Neuronal stem cell (in vitro differentiated cells): ENCODE results near the gene YBX3.

Experiments used
- DNase-seq: peaks from one replicate; pipeline ENCODE4 v3.0.0-alpha.2; 2013; ENCODE audit warnings: low spot score
- H2AFZ ChIP-seq: one replicate; pipeline ENCODE4 v1.6.1; 2013; ENCODE audit warnings: mild to moderate bottlenecking, low read length, inconsistent platforms
- H2AK5ac ChIP-seq: 2 replicates; pipeline ENCODE4 v1.6.1; 2013; ENCODE audit warnings: low read depth, mild to moderate bottlenecking, inconsistent platforms, low read length, moderate library complexity, mixed read lengths
- H2BK120ac ChIP-seq: 2 replicates; pipeline ENCODE4 v1.6.1; 2013; ENCODE audit warnings: low read depth, mild to moderate bottlenecking, inconsistent platforms, low read length, moderate library complexity, mixed read lengths
- H2BK12ac ChIP-seq: one replicate; pipeline ENCODE4 v1.6.1; 2013; ENCODE audit warnings: low read length, inconsistent platforms
- H2BK15ac ChIP-seq: 2 replicates; pipeline ENCODE4 v1.6.1; 2013; ENCODE audit warnings: mild to moderate bottlenecking, low read length, inconsistent platforms, mixed read lengths
- H2BK5ac ChIP-seq: one replicate; pipeline ENCODE4 v1.6.1; 2013; ENCODE audit warnings: inconsistent platforms, mild to moderate bottlenecking, low read length, moderate library complexity
- H3K14ac ChIP-seq: one replicate; pipeline ENCODE4 v1.6.1; 2013; ENCODE audit warnings: low read length, inconsistent platforms
- H3K18ac ChIP-seq: 2 replicates; pipeline ENCODE4 v1.6.1; 2013; ENCODE audit warnings: low read length, inconsistent platforms
- H3K23ac ChIP-seq: 2 replicates; pipeline ENCODE4 v1.6.1; 2013; ENCODE audit warnings: low read depth, mild to moderate bottlenecking, mixed read lengths, low read length, inconsistent platforms; ENCODE audit not compliant: poor library complexity
- H3K27ac ChIP-seq: replicated peaks from 3 replicates; pipeline ENCODE4 v1.5.1; 2013; ENCODE audit warnings: low read length, inconsistent platforms
- H3K27me3 ChIP-seq, 3 experiments: 2 replicates each; pipeline ENCODE4 v1.6.1; 2013; ENCODE audit warnings: low read length in 3 of 3, mild to moderate bottlenecking in 2 of 3, inconsistent platforms in 1 of 3, low read depth in 1 of 3, mixed read lengths in 1 of 3, moderate library complexity in 1 of 3; ENCODE audit not compliant: control insufficient read depth in 3 of 3, insufficient read depth in 3 of 3
- H3K36me3 ChIP-seq, 2 donors: replicated peaks in 1 of 2; 2 replicates each; pipeline ENCODE4 v1.6.1; 2013; ENCODE audit warnings: low read length in 2 of 2; ENCODE audit not compliant: control insufficient read depth in 2 of 2, insufficient read depth in 2 of 2
- H3K4ac ChIP-seq: 2 replicates; pipeline ENCODE4 v1.6.1; 2013; ENCODE audit warnings: inconsistent platforms, mild to moderate bottlenecking, low read length, moderate library complexity
- H3K4me1 ChIP-seq, 2 donors: 1 replicate in 1 of 2; 2 replicates in 1 of 2; pipeline ENCODE4 v1.6.1; 2013; ENCODE audit warnings: low read length in 2 of 2, low read depth in 1 of 2; ENCODE audit not compliant: control insufficient read depth in 2 of 2, insufficient read depth in 1 of 2
- H3K4me2 ChIP-seq: one replicate; pipeline ENCODE4 v1.6.1; 2013; ENCODE audit warnings: mild to moderate bottlenecking, low read length, inconsistent platforms; ENCODE audit not compliant: insufficient read depth, poor library complexity, severe bottlenecking
- H3K4me3 ChIP-seq, 2 donors: 2 replicates each; pipeline ENCODE4 v1.5.1; 2013; ENCODE audit warnings: low read length in 2 of 2, mild to moderate bottlenecking in 2 of 2, inconsistent platforms in 1 of 2, moderate library complexity in 1 of 2
- H3K79me1 ChIP-seq: one replicate; pipeline ENCODE4 v1.6.1; 2013; ENCODE audit warnings: low read depth, mild to moderate bottlenecking, inconsistent platforms, low read length, moderate library complexity
- H3K9ac ChIP-seq: one replicate; pipeline ENCODE4 v1.6.1; 2013; ENCODE audit warnings: mild to moderate bottlenecking, low read depth, low read length, inconsistent platforms; ENCODE audit not compliant: poor library complexity
- H3K9me3 ChIP-seq, 2 donors: replicated peaks in 1 of 2; 2 replicates each; pipeline versions ENCODE3 to v1.6.1; 2013; ENCODE audit warnings: low read length in 2 of 2, mild to moderate bottlenecking in 2 of 2, inconsistent platforms in 1 of 2, low read depth in 1 of 2, mixed read lengths in 1 of 2, moderate library complexity in 1 of 2; ENCODE audit not compliant: control insufficient read depth in 2 of 2, insufficient read depth in 1 of 2
- H4K8ac ChIP-seq: one replicate; pipeline ENCODE4 v1.6.1; 2013; ENCODE audit warnings: low read depth, mild to moderate bottlenecking, inconsistent platforms, low read length, moderate library complexity
- H4K91ac ChIP-seq: one replicate; pipeline ENCODE4 v1.6.1; 2013; ENCODE audit warnings: low read length, low read depth, mild to moderate bottlenecking, inconsistent platforms; ENCODE audit not compliant: poor library complexity
- WGBS, 2 donors: extraction: QIAGEN DNeasy Blood & Tissue Kit; methylation state at CpG; one replicate each; pipeline ENCODE4 v1.1.7; 2013; ENCODE audit warnings: missing lambda C conversion rate in 2 of 2, mixed read lengths in 1 of 2; ENCODE audit not compliant: insufficient read length in 2 of 2, insufficient replicate concordance in 1 of 2; ENCODE audit errors: extremely low coverage in 2 of 2; 5-methylcytosine and 5-hydroxymethylcytosine counted together

The YBX3 gene

GRCh38 chr12:10697862-10698261 is 25.3 kb downstream of the YBX3 start:
- no peak overlapping the region for H3K23ac ChIP-seq
- no peak overlapping the region for H2BK15ac ChIP-seq
- H3K4me3 ChIP-seq = no peak overlapping the region
- H4K8ac ChIP-seq = no peak overlapping the region
- H2BK5ac ChIP-seq = no peak overlapping the region
- no peaks in the 10 kb centered on the region for H3K4me1 ChIP-seq
- no peak overlapping the region for H2AFZ ChIP-seq
- no peak overlapping the region for H3K4me2 ChIP-seq
- no peak overlapping the region for H2AK5ac ChIP-seq
- H3K9ac ChIP-seq = no peak overlapping the region
- no peaks in the 10 kb centered on the region for H3K9me3 ChIP-seq
- peaks cover 2% of the 10 kb centered on the region for H3K79me1 ChIP-seq
- peaks cover 13 to 63% of the 10 kb centered on the region in 2 donors for H3K36me3 ChIP-seq
- no peaks in the 10 kb centered on the region for H3K27me3 ChIP-seq
- no peak overlapping the region for H3K14ac ChIP-seq
- H3K27ac ChIP-seq = no peak overlapping the region
- no peak overlapping the region for H3K4ac ChIP-seq
- H4K91ac ChIP-seq = no peak overlapping the region
- DNase-seq = no peak
- no peak overlapping the region for H2BK120ac ChIP-seq
- no peak overlapping the region for H2BK12ac ChIP-seq
- H3K18ac ChIP-seq = no peak overlapping the region
- WGBS, 2 donors = no CpG with 5 or more reads among the region's 1 CpG

GRCh38 chr12:10697156-10697555 is 26.0 kb downstream of the YBX3 start:
- Histone ChIP-seq H3K18ac (no peak overlapping the region), H3K14ac (no peak overlapping the region), H3K4me1 (no peaks in the 10 kb centered on the region), H3K9ac (no peak overlapping the region), H3K4me3 (no peak overlapping the region), H2BK5ac (no peak overlapping the region), H2BK15ac (no peak overlapping the region), H3K9me3 (no peaks in the 10 kb centered on the region), H2BK120ac (no peak overlapping the region), H3K36me3 (peaks cover 13 to 56% of the 10 kb centered on the region in 2 donors), H3K27ac (no peak overlapping the region), H2AK5ac (no peak overlapping the region), H3K79me1 (peaks cover 2% of the 10 kb centered on the region), H4K8ac (no peak overlapping the region), H2AFZ (no peak overlapping the region), H2BK12ac (no peak overlapping the region), H3K27me3 (no peaks in the 10 kb centered on the region), H3K4ac (no peak overlapping the region), H3K23ac (no peak overlapping the region), H3K4me2 (no peak overlapping the region), H4K91ac (no peak overlapping the region)
- DNase-seq = no peak
- WGBS, 2 donors = no CpG with 5 or more reads among the region's 2 CpGs

- 100% methylated on average over 1 of the region's 2 CpGs; no CpG with 5 or more reads in 1 of the 2 donors for WGBS, 2 donors
- Histone ChIP-seq H3K4ac (no peak overlapping the region), H3K23ac (no peak overlapping the region), H4K8ac (no peak overlapping the region), H3K18ac (no peak overlapping the region), H2BK12ac (no peak overlapping the region), H2AFZ (no peak overlapping the region), H2BK120ac (no peak overlapping the region), H3K27ac (no peak overlapping the region), H2AK5ac (no peak overlapping the region), H3K4me3 (no peak overlapping the region), H4K91ac (no peak overlapping the region), H2BK5ac (no peak overlapping the region), H3K9ac (no peak overlapping the region), H3K4me2 (no peak overlapping the region), H3K79me1 (no peaks in the 10 kb centered on the region), H2BK15ac (no peak overlapping the region), H3K27me3 (no peaks in the 10 kb centered on the region), H3K9me3 (no peaks in the 10 kb centered on the region), H3K36me3 (peaks cover 0 to 2% of the 10 kb centered on the region in 2 donors), H3K14ac (no peak overlapping the region), H3K4me1 (no peaks in the 10 kb centered on the region)
- DNase-seq = no peak
Observed at GRCh38 chr12:10690906-10691305, 32.2 kb downstream of the YBX3 start.

GRCh38 chr12:10689146-10689545 is 34.0 kb downstream of the YBX3 start:
- H3K79me1 ChIP-seq = no peaks in the 10 kb centered on the region
- H3K23ac ChIP-seq = no peak overlapping the region
- H3K18ac ChIP-seq = no peak overlapping the region
- H3K27me3 ChIP-seq = no peaks in the 10 kb centered on the region
- H3K9me3 ChIP-seq = no peaks in the 10 kb centered on the region
- H3K36me3 ChIP-seq = no peaks in the 10 kb centered on the region
- H4K8ac ChIP-seq = no peak overlapping the region
- H2BK120ac ChIP-seq = no peak overlapping the region
- no peak overlapping the region for H4K91ac ChIP-seq
- no peak overlapping the region for H3K4ac ChIP-seq
- no peak for DNase-seq
- H3K14ac ChIP-seq = no peak overlapping the region
- H2AK5ac ChIP-seq = no peak overlapping the region
- no peak overlapping the region for H2AFZ ChIP-seq
- H3K9ac ChIP-seq = no peak overlapping the region
- H2BK15ac ChIP-seq = no peak overlapping the region
- H3K4me1 ChIP-seq = no peaks in the 10 kb centered on the region
- H3K27ac ChIP-seq = no peak overlapping the region
- no peak overlapping the region for H3K4me2 ChIP-seq
- H3K4me3 ChIP-seq = no peak overlapping the region
- no peak overlapping the region for H2BK5ac ChIP-seq
- H2BK12ac ChIP-seq = no peak overlapping the region
- WGBS, 2 donors = no CpG with 5 or more reads among the region's 2 CpGs
